ENCODE measurements around the gene POLR2M.

DNA sequence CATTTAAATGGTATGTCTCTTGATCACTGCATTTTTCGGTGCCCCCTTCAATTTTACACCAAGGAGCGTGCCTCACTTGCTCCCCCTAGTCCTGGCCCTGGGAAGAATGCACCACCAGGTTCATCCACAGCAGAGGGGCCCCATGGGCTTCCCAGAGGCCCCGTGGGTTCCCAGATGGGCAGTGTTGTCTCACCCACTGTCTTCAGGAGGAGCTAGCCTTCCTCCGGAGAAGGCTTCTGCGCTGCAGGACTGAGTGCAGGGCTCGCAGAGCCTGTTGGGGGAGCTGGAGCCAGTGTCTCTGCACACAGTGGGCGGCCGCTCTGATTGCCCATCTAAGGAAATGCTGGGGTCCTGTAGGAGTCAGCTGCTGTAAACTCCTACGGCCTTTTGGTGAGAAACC is 45.9 kb downstream of the POLR2M start:
- no peak for TF ChIP-seq POLR2A (IDR thresholded peaks at IDR 0.05; ENCODE audit: low read depth, low read length)
- no peak for TF ChIP-seq POLR2AphosphoS5 (IDR thresholded peaks at IDR 0.05; ENCODE audit: low read depth, low read length)
- no peak for TF ChIP-seq TAF1 (IDR thresholded peaks at IDR 0.05; ENCODE audit: borderline replicate concordance, low read depth, low read length)
